ENCODE measurements around the gene RTL10.

The RTL10 gene

DNA sequence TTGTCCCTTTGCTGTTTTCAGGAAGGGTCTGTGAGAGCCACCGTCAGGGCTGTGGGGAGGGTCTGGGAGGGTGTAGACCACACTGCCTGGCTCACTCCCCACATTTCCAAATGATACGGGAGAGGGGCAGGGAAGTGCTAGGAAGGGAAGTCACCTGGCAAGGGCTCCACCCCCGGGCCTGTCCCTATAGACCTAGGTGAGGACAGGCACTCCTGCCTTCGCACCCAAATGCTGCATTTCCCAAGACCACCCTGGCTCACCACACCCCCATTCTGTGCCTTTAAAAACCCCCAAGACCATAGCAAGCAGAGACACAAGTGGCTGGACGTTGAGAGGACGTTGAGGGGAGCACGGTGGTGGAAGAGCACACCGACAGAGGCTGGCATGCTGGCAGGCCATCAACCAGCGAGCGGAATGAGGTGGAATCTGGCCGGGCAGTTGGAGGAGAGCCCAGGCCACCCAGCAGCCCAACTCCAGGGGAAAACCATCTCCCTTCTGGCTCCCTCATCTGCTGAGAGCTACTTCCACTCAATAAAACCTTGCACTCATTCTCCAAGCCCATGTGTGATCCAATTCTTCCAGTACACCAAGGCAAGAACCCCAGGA lies 45.7 kb downstream of the RTL10 start:
- DNase-seq (ENCODE audit: low read depth), result no peak
- in situ Hi-C loops (cut with HindIII; ENCODE audit: low sequenced_read_pairs), result no loop called here
- TF ChIP-seq CTCF (IDR thresholded peaks at IDR 0.05; ENCODE audit: low read depth, low read length, missing control alignments), result no peak
- no peak overlapping the region for H3K4me3 ChIP-seq (ENCODE audit: low read depth, low read length)

GRCh38 chr22:19807914-19808872 lies 46.5 kb downstream of the RTL10 start:
- no peak for DNase-seq (ENCODE audit: low read depth)
- in situ Hi-C loops (cut with HindIII; ENCODE audit: low sequenced_read_pairs), result no loop called here
- TF ChIP-seq CTCF (IDR thresholded peaks at IDR 0.05; ENCODE audit: low read depth, low read length, missing control alignments), result no peak
- H3K4me3 ChIP-seq (ENCODE audit: low read depth, low read length), result no peak overlapping the region

- no peak for TF ChIP-seq CTCF (IDR thresholded peaks at IDR 0.05; ENCODE audit: low read depth, low read length, missing control alignments)
- no peak overlapping the region for H3K4me3 ChIP-seq (ENCODE audit: low read depth, low read length)
- in situ Hi-C loops (cut with HindIII; ENCODE audit: low sequenced_read_pairs), result no loop called here
Measured at GRCh38 chr22:19807161-19807913, 47.3 kb downstream of the RTL10 start.

DNA sequence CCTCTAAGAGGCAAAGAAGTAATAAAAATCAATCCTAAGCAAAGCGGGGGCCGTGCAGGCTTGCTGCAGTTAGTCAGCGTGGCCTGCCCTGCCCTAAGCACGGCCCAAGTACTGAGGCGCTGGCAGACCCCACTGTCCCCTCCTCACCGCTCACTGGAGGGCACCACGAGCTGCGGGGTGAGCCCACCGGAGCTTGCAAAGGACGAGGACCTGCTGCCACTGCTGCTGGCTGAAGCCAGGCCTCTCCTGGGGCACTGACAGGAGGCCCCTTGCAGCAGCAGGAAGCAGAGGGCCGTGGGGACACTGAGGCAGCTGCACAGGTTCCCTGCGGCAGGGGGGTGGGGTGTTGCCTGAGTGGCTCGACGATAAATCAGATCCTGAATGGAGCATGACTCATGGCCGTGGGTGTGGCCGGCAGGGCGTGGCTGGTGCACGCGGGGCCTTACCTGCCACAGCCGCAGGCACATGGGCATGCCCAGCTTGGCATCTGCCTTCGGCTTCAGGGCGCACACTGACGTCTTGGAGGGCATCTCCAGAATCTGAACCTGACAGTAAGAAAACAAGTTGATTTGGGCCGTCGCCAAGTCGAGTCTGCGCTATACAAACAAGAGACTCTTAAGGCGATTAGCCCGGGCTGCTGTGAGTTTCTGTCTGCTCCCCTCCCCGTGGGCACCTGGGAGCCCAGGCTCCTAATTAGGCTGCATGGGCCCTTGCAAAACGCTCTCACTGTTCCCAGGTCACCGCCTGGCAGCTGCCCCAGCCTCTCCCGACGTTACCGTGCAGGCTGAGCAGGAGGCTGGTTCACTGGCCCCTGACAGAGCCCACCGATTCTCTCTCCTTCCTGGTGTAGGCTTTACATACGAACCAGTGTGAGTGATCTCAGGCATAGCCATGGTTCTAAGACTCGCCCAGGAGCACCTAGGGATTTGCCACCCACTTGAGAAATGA lies 48.2 kb downstream of the RTL10 start:
- H3K4me3 ChIP-seq (ENCODE audit: low read depth, low read length), result no peak overlapping the region
- TF ChIP-seq CTCF (IDR thresholded peaks at IDR 0.05; ENCODE audit: low read depth, low read length, missing control alignments), result no peak
- in situ Hi-C loops (cut with HindIII; ENCODE audit: low sequenced_read_pairs), result no loop called here
- DNase-seq (ENCODE audit: low read depth), result no peak

More at GRCh38 chr22:19807161-19807913, 47.3 kb downstream of the RTL10 start:
- no peak for DNase-seq (ENCODE audit: low read depth)

DNA sequence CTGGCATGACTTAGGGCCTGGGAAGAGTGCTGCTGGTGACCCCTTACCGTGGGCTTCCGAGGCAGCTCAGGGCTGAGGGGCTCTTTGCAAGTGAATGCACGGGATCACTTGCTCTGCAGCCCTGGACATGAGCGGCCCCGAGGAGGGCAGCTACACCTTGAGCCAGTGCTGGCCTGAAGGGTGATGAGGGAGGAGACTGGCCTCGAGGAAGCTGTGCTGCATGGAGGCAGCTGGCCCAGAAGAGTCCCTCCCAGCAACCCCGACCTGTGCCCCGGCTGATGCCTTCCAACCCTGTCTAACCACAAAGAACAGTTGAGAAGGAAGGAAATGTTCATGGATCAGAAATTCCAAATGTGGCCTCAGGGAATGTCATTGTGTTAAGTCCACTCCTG lies 48.9 kb downstream of the RTL10 start:
- in situ Hi-C loops (cut with HindIII; ENCODE audit: low sequenced_read_pairs), result no loop called here
- DNase-seq (ENCODE audit: low read depth), result no peak
- no peak overlapping the region for H3K4me3 ChIP-seq (ENCODE audit: low read depth, low read length)
- TF ChIP-seq CTCF (IDR thresholded peaks at IDR 0.05; ENCODE audit: low read depth, low read length, missing control alignments), result no peak

All from astrocyte of the cerebellum (primary cell).